ENCODE data around the gene ART3.
"Not testable (repeated sequence)": the region's sequence is repeated elsewhere in the genome, so short reads cannot be mapped to it uniquely, and the experiment has no call there.

Gene ART3

GRCh38 chr4:76074468-76074867, at the start of gene ART3:
Gene ART3, plus strand, starts transcription at chr4:76074709. Its CDS starts 1,181 bp downstream, at chr4:76075890.
- H3K4me3 ChIP-seq, result no peak within 1 kb of the TSS
- no peak within 1 kb of the TSS for H3K27ac ChIP-seq
- TF ChIP-seq CTCF (IDR thresholded peaks at IDR 0.05), result no peak
- no peak for DNase-seq (ENCODE audit: low spot score)

GRCh38 chr4:76028350-76028765, 46.2 kb upstream of the ART3 start:
- Histone ChIP-seq H3K4me3 (peak overlapping the region; percentile 52), H3K27ac (no peak overlapping the region)
- no peak for TF ChIP-seq CTCF (IDR thresholded peaks at IDR 0.05)
- DNase-seq (ENCODE audit: low spot score), result no peak

- Histone ChIP-seq H3K27ac (no peak overlapping the region), H3K4me3 (no peak overlapping the region)
- TF ChIP-seq CTCF (IDR thresholded peaks at IDR 0.05), result no peak
- no peak for DNase-seq (ENCODE audit: low spot score)
These were observed 45.2 kb upstream of the ART3 start for GRCh38 chr4:76029300-76029699.

- Histone ChIP-seq H3K27ac (no peak overlapping the region), H3K4me3 (no peak overlapping the region)
- TF ChIP-seq CTCF (IDR thresholded peaks at IDR 0.05), result no peak
- DNase-seq (ENCODE audit: low spot score), result no peak
These were observed 39.4 kb upstream of the ART3 start for GRCh38 chr4:76035141-76035540.

DNA sequence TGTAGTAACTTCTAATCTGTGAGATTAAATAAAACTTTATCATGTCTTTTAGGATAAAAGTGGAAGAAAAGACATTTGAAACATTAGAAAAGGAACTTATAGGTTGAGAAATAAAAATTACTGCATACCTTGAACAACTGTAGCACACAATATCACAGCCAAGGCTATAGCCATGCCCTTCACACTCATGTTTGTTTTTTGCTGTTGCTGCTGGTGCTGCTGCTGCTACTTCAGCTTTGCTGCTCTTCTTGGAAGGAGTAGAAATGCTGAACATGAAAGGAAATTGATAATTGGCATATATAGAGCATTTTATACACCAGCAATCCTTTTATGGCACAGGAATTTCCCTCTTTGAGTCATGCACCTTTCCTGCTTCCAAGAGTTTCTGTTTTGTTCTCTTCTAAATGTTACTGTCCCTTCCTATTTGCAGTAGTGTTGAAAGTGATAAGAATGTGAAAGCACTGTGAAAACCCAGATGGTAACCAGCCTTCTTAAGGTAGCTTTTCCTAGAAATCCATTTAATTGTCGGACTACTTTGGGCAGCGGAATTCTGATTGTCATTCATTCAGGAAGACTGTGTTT, 38.6 kb upstream of the ART3 start, which contains the start of gene CXCL11:
CXCL11 (minus strand) TSS at position 272 of the 582 bp plus-strand sequence; CDS start at position 189, 83 bp downstream.
- no peak for DNase-seq (ENCODE audit: low spot score)
- no peak within 1 kb of the TSS for H3K27ac ChIP-seq
- H3K4me3 ChIP-seq, result no peak within 1 kb of the TSS
- no peak for TF ChIP-seq CTCF (IDR thresholded peaks at IDR 0.05)

DNA sequence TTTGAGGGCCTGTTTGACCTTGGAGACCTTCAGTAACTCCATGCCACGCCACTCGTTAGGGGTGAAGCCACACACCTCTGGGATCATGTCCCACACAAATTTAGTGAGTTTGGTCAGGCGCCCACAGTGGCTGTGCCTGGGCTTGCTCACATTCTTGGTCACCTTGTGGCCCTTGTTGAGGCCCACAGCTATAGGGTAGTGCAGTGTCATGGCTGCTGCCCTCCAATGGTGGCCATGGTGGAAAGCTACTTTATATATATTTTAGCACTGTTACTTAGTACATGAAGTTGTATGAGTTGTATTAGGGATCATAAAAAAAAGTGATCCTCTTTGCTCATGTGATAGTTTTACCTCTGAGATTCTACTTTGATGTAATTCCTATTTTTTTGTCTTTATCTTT, 37.7 kb upstream of the ART3 start:
- Histone ChIP-seq H3K27ac (no peak overlapping the region), H3K4me3 (no peak overlapping the region)
- DNase-seq (ENCODE audit: low spot score), result no peak
- TF ChIP-seq CTCF (IDR thresholded peaks at IDR 0.05), result no peak

- not testable (repeated sequence) for H3K27ac ChIP-seq; DNase-seq (ENCODE audit: low spot score); H3K4me3 ChIP-seq
These were observed 32.1 kb upstream of the ART3 start for GRCh38 chr4:76042241-76042998.

GRCh38 chr4:76043306-76043705, 31.2 kb upstream of the ART3 start:
- not testable (repeated sequence) for H3K4me3 ChIP-seq; H3K27ac ChIP-seq; DNase-seq (ENCODE audit: low spot score)

GRCh38 chr4:76044686-76045085, 29.8 kb upstream of the ART3 start:
- not testable (repeated sequence) for DNase-seq (ENCODE audit: low spot score); H3K4me3 ChIP-seq; H3K27ac ChIP-seq

DNA sequence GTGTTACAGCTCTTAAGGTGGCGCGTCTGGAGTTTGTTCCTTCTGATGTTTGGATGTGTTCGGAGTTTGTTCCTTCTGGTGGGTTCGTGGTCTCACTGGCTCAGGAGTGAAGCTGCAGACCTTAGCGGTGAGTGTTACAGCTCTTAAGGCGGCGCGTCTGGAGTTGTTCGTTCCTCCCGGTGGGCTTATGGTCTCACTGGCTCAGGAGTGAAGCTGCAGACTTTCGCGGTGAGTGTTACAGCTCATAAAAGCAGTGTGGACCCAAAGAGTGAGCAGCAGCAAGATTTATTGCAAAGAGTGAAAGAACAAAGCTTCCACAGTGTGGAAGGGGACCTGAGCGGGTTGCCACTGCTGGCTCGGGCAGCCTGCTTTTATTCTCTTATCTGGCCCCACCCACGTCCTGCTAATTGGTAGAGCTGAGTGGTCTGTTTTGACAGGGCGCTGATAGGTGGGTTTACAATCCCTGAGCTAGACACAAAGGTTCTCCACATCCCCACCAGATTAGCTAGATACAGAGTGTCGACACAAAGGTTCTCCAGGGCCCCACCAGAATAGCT, 24.6 kb upstream of the ART3 start:
- not testable (repeated sequence) for H3K4me3 ChIP-seq; DNase-seq (ENCODE audit: low spot score); H3K27ac ChIP-seq

- not testable (repeated sequence) for H3K27ac ChIP-seq; H3K4me3 ChIP-seq; DNase-seq (ENCODE audit: low spot score)
These were observed 23.9 kb upstream of the ART3 start for GRCh38 chr4:76050560-76051050.
